Measurements from ENCODE around the gene CNIH3. TPM values are rescaled to one million over a fixed set of nuclear protein-coding genes. Genes with fewer than 3 reads are reported as not detected.

Gene CNIH3
- 0.18 and 1.6 TPM in 2 replicates for total RNA-seq

DNA sequence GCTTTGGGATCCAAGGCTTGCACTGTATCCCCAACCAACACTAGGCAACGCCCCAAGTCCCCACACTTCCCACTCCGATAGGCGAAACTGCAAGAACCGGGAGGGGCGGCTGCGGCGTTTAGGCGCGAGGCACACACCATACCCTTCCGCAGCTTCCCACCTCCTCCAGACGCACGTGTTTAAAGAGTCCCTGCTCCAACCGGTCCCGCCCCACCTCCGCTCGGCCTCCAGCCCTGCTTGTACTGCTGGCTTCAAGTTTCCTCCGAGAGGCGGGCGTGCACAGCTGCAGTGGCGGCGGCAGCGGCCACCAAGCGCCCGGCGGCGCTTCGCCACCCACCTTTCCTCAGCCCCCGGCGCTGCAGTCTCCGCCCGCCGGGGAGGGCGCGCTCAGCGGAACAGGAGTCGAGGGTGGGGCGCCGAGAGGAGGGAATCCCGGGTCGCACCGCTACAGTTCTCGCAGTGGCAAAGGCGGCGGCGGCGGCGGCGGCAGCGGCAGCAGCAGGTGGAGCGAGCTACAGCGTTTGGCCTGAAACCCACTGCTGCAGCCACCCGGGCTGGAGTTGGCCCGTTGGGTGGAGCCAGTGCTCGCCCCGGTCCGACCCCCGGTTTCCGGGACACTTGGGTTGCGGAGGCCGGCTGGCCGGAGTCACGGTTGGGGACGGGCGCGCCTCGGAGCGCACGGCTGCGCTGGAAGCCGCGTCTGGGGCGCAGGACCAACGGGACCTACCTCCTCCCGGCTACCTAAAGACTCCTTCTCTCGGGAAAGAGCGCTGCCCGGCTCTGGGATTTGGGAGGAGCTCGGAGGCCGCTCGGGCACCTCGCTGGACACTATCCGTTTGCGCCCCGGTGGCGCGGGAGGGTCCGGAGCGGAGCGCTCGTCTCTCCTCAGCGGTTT lies at the start of gene CNIH3:
CNIH3 (plus strand) TSS at position 457 of the 895 bp plus-strand sequence. CDS start 858 bp downstream, outside the sequence.

Other genes with a start within 250 kb of the CNIH3 start
- 50.5 and 52.9 TPM in 2 replicates for gene WDR26, start 181.5 kb upstream of the CNIH3 start, total RNA-seq